ENCODE data around the gene PTPRCAP.
"Not testable (repeated sequence)": the region's sequence is repeated elsewhere in the genome, so short reads cannot be mapped to it uniquely, and the experiment has no call there.

Gene PTPRCAP

GRCh38 chr11:67437082-67437808 is at the start of gene PTPRCAP:
TSS of gene PTPRCAP (minus strand) at chr11:67437682. CDS start at chr11:67437619, 63 bp downstream.
- DNase-seq (ENCODE audit: low read depth): no peak

DNA sequence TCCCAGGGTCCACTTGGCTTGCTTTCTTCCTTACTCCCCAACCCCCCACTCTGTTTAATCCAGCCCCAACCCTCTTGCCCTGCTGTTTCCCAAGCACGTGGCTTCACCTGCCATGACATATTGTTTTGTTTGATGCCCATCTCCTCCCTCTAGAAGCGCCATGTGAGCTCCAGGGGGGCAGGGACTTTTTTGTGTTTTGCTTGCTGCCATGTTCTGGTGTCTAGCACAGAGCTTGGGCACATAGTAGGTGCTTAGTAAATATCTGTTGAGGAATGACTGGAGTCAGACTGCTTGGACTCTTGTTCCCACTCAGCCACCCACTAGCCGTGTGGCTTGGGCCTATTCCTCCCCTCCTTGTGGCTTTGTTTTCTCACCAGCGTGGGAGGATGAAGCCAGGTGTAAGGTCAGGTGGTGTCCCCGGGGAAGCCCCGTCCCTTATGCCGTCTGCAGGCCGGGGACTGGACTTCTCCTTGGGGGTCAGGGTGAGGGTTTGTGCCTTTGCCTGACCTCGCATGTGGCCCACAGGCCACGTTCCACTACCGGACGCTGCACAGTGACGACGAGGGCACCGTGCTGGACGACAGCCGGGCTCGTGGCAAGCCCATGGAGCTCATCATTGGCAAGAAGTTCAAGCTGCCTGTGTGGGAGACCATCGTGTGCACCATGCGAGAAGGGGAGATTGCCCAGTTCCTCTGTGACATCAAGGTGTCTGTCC is 49.2 kb upstream of the PTPRCAP start:
- no peak for DNase-seq (ENCODE audit: low read depth)

DNA sequence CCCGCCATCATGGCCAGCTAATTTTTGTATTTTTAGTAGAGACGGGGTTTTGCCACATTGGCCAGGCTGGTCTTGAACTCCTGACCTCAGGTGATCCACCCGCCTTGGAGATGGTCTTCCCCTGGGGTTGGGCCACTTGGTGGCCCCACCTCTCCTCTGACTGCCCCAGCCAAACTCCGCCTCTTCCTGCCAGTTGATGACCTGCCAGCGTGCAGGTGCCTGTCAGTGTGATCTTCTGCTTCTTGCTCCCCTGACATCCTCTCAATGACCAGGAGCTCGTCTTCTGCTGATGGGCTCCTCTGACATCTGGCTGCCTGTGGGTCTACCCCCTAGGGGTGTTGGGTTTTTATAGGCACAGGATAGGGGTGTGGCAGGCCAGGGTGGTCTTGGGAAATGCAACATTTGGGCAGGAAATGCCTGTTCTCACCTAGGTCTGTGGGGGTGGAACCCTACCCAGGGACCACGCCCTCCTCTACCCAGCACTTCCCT is 48.4 kb upstream of the PTPRCAP start:
- DNase-seq (ENCODE audit: low read depth): not testable (repeated sequence)

GRCh38 chr11:67484847-67485311 is 47.4 kb upstream of the PTPRCAP start:
- DNase-seq (ENCODE audit: low read depth): no peak

DNA sequence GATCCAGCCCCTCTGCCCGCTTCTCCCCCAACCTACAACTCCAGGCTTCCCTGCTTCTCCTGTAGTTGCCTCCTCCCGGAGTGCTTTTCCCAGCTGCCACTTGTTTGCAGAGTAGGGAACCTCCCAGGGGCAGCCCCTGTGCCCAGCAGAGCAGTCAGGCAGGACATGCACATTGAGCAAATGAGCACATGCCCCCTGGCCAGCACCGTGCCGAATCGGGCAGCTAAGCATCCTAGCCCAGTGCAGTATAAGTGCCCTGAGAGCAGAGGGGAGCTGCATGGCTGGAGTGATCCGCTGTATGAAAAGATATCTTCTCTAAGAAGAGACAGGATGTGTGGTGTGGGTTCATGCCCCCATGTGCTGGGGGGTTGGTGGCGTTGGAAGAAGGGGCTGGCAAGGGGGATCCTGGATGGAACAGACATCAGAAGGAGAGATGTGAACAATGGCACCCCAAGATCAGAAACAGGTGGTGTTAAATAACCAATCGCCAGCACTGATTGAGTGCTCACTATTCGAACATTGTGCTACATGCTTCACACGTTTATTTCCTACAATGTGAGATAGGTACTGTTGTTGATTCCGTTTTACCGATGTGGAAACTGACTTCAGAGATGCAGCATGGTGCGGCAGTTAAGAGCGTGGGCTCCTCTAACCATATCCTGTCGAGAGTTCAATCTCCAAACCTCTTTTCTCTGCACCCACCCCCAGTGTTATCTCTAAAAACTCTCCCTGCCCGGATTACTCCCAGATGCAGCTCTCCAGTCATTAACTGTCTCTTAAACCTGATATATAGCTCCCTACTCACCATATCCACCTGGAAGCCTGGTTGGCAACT is 46.6 kb upstream of the PTPRCAP start:
- DNase-seq (ENCODE audit: low read depth): no peak

DNA sequence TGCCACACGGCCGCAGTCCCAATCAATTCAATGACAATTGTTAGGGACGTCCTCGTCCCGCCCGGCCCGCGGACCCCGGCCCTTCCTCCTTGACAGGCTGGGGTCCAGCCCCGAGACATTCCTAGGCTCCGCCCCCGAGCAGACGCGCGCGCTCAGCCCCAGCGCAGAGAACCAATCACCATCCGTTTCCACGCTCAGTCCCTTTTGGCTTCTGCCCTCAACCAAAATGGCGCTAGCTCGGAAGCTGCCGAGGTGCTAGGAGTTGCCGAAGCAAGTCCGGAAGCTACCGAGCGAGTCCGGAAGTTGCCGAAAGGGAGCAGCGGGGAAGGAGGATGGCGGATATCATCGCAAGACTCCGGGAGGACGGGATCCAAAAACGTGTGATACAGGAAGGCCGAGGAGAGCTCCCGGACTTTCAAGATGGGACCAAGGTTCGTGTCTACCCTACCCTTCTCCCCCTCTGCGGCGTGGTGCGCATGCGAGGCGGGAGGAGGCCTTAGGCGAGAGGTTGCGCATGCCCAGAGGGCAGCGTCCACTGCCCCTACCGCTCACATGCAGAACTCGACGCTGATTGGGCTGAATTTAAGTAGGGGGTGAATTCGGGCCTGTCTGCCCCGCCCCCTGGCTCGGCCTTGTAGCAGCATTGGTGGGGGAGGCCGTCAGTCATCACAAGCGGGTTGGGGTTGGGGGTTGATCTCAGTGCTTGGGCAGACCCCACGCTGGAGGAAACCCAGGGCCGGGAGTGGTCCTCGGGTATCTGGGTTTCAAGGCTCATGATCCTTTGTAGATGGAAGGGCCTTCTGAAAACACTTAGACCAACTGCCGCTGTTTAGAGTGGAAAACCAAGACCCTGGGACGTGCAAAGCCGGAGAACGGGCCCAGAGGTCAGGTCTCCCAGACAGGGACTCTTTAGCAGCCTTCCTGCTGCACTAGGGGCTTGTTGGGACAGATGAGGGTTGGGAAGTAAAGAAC is 45.6 kb upstream of the PTPRCAP start, which contains the start of gene AIP:
TSS of gene AIP (plus strand) at position 200 of the 972 bp plus-strand sequence. CDS start at position 333, 133 bp downstream.
- DNase-seq (ENCODE audit: low read depth): peak; percentile 98

GRCh38 chr11:67482275-67482826 is 44.9 kb upstream of the PTPRCAP start:
- DNase-seq (ENCODE audit: low read depth): no peak

GRCh38 chr11:67477344-67478050 is 40.0 kb upstream of the PTPRCAP start:
- DNase-seq (ENCODE audit: low read depth): not testable (repeated sequence)

- not testable (repeated sequence) for DNase-seq (ENCODE audit: low read depth)
These were observed 39.2 kb upstream of the PTPRCAP start for GRCh38 chr11:67476692-67477091.

DNA sequence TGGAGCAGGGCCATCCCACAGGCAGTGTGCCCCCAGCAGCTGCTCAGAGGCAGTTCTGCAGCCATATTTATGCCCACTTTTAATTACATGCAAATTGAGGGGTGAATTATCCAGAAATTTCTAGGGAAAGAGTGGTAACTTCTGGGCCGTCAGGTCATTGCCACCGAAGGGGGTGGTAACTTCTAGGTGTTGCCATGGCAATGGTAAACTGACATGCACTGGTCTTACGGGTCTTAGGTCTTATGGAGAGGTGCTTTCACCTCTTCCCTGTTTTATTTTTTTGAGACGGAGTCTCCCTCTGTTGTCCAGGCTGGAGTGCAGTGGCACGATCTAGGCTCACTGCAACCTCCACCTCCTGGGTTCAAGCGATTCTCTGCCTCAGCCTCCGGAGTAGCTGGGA is 35.4 kb upstream of the PTPRCAP start:
- DNase-seq (ENCODE audit: low read depth): no peak

DNA sequence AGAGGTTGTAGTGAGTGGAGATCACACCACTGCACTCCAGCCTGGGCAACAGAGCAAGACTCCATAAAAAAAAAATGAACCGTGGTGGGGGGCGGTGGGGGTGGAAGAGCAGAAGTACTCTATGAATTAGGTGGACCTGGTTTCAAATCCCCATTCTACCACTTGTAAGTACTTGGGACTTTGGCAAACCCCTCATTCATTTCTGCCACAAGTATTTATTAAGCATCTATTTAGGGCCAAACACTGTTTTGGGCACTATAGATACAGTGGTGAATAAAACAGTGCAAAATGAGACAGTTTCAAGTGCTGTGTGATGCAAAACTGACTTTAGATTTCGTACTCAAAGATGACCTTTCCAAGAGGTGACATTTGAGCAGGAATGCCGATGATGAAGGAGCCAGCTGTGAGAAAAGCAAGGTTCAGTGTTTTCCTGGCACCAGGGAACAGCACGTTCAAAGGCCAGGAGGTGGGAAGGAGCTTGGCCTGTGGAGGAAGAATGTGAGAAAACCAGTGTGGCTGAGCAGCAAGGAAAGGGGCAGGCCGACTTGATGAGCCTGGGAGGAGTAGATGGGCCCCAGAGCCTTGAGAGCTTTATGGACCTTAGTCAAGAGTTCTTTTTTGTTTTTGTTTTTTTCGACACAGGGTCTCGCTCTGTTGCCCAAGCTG is 33.0 kb upstream of the PTPRCAP start:
- no peak for DNase-seq (ENCODE audit: low read depth)

GRCh38 chr11:67469508-67469811 is 32.0 kb upstream of the PTPRCAP start:
- DNase-seq (ENCODE audit: low read depth): no peak

GRCh38 chr11:67468759-67469507 is 31.5 kb upstream of the PTPRCAP start, which contains the start of gene TMEM134:
TSS of gene TMEM134 (minus strand) at chr11:67469251. CDS start at chr11:67469192, 59 bp downstream.
- DNase-seq (ENCODE audit: low read depth): peak; percentile 92

DNA sequence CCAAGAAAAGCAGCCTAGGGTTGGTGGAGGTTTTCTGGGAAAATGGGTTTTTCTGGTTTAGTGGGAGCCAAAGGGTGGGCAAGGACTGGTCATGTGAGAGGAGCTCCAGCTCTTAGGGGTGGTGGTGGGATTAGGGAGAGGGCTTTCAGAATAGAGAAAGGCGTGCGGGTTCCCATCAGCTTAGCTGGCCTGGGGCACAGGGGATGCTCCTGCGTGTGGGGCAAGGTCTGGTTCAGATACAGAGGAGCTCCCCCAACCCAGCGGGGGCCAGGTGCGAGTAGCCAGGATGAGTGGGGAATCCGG is 30.9 kb upstream of the PTPRCAP start:
- DNase-seq (ENCODE audit: low read depth): no peak

DNA sequence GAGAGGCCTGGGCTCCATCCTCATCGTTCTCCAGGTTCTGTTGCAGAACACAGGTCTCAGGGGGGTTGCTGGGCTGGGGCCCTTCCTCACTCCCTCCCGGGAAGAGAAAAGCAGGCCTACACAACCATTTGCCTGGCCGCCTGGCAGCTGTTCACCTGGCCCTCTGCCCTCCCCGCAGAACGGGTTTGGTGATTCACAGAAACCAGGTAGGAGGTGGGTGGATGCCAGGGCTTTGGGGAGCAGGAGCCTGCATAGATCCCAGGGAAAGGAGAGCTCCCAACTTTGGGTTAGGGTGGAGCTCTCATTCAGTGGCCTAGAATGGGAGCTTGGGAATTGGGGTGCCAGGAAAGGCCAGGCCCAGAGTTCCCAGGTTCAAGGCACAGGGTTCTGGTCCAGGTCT is 30.6 kb upstream of the PTPRCAP start:
- DNase-seq (ENCODE audit: low read depth): no peak

- DNase-seq (ENCODE audit: low read depth): no peak
These were observed 29.7 kb upstream of the PTPRCAP start for GRCh38 chr11:67466962-67467771.

DNA sequence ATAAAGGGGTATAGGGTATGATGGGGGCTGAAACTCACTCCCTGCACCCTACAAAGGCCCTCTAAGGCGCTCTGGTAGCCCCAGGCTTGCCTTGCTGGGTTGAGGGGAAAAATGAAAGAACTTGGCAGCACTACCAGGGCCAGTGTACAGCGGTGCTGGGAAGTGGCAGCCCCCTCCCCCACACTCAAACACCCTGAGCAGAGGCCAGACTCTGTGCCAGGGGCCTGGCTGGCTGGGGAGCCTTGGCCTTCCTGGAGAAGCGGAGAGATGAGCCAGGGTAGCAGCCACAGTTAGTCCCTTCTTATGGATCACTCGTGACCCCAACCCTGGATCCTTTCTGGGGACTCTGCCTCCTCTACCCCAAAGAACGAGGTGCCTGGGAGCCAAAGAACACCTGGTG is 28.9 kb upstream of the PTPRCAP start:
- DNase-seq (ENCODE audit: low read depth): no peak

GRCh38 chr11:67465530-67465929 is 28.0 kb upstream of the PTPRCAP start:
- peak; percentile 49 for DNase-seq (ENCODE audit: low read depth)
